Neuronal stem cell (in vitro differentiated cells): ENCODE measurements around the gene MTMR3.
A peak's percentile ranks its signal among the peaks of the same experiment; 100 is the strongest.

Experiments
- DNase-seq: peaks from one replicate; pipeline ENCODE4 v3.0.0-alpha.2; 2013; ENCODE audit warnings: low spot score
- H2AFZ ChIP-seq: one replicate; pipeline ENCODE4 v1.6.1; 2013; ENCODE audit warnings: mild to moderate bottlenecking, low read length, inconsistent platforms
- H2AK5ac ChIP-seq: 2 replicates; pipeline ENCODE4 v1.6.1; 2013; ENCODE audit warnings: low read depth, mild to moderate bottlenecking, inconsistent platforms, low read length, moderate library complexity, mixed read lengths
- H2BK120ac ChIP-seq: 2 replicates; pipeline ENCODE4 v1.6.1; 2013; ENCODE audit warnings: low read depth, mild to moderate bottlenecking, inconsistent platforms, low read length, moderate library complexity, mixed read lengths
- H2BK12ac ChIP-seq: one replicate; pipeline ENCODE4 v1.6.1; 2013; ENCODE audit warnings: low read length, inconsistent platforms
- H2BK15ac ChIP-seq: 2 replicates; pipeline ENCODE4 v1.6.1; 2013; ENCODE audit warnings: mild to moderate bottlenecking, low read length, inconsistent platforms, mixed read lengths
- H2BK5ac ChIP-seq: one replicate; pipeline ENCODE4 v1.6.1; 2013; ENCODE audit warnings: inconsistent platforms, mild to moderate bottlenecking, low read length, moderate library complexity
- H3K14ac ChIP-seq: one replicate; pipeline ENCODE4 v1.6.1; 2013; ENCODE audit warnings: low read length, inconsistent platforms
- H3K18ac ChIP-seq: 2 replicates; pipeline ENCODE4 v1.6.1; 2013; ENCODE audit warnings: low read length, inconsistent platforms
- H3K23ac ChIP-seq: 2 replicates; pipeline ENCODE4 v1.6.1; 2013; ENCODE audit warnings: low read depth, mild to moderate bottlenecking, mixed read lengths, low read length, inconsistent platforms; ENCODE audit not compliant: poor library complexity
- H3K27ac ChIP-seq: replicated peaks from 3 replicates; pipeline ENCODE4 v1.5.1; 2013; ENCODE audit warnings: low read length, inconsistent platforms
- H3K27me3 ChIP-seq, 3 experiments: 2 replicates each; pipeline ENCODE4 v1.6.1; 2013; ENCODE audit warnings: low read length in 3 of 3, mild to moderate bottlenecking in 2 of 3, inconsistent platforms in 1 of 3, low read depth in 1 of 3, mixed read lengths in 1 of 3, moderate library complexity in 1 of 3; ENCODE audit not compliant: control insufficient read depth in 3 of 3, insufficient read depth in 3 of 3
- H3K36me3 ChIP-seq, 2 donors: replicated peaks in 1 of 2; 2 replicates each; pipeline ENCODE4 v1.6.1; 2013; ENCODE audit warnings: low read length in 2 of 2; ENCODE audit not compliant: control insufficient read depth in 2 of 2, insufficient read depth in 2 of 2
- H3K4ac ChIP-seq: 2 replicates; pipeline ENCODE4 v1.6.1; 2013; ENCODE audit warnings: inconsistent platforms, mild to moderate bottlenecking, low read length, moderate library complexity
- H3K4me1 ChIP-seq, 2 donors: 1 replicate in 1 of 2; 2 replicates in 1 of 2; pipeline ENCODE4 v1.6.1; 2013; ENCODE audit warnings: low read length in 2 of 2, low read depth in 1 of 2; ENCODE audit not compliant: control insufficient read depth in 2 of 2, insufficient read depth in 1 of 2
- H3K4me2 ChIP-seq: one replicate; pipeline ENCODE4 v1.6.1; 2013; ENCODE audit warnings: mild to moderate bottlenecking, low read length, inconsistent platforms; ENCODE audit not compliant: insufficient read depth, poor library complexity, severe bottlenecking
- H3K4me3 ChIP-seq, 2 donors: 2 replicates each; pipeline ENCODE4 v1.5.1; 2013; ENCODE audit warnings: low read length in 2 of 2, mild to moderate bottlenecking in 2 of 2, inconsistent platforms in 1 of 2, moderate library complexity in 1 of 2
- H3K79me1 ChIP-seq: one replicate; pipeline ENCODE4 v1.6.1; 2013; ENCODE audit warnings: low read depth, mild to moderate bottlenecking, inconsistent platforms, low read length, moderate library complexity
- H3K9ac ChIP-seq: one replicate; pipeline ENCODE4 v1.6.1; 2013; ENCODE audit warnings: mild to moderate bottlenecking, low read depth, low read length, inconsistent platforms; ENCODE audit not compliant: poor library complexity
- H3K9me3 ChIP-seq, 2 donors: replicated peaks in 1 of 2; 2 replicates each; pipeline versions ENCODE3 to v1.6.1; 2013; ENCODE audit warnings: low read length in 2 of 2, mild to moderate bottlenecking in 2 of 2, inconsistent platforms in 1 of 2, low read depth in 1 of 2, mixed read lengths in 1 of 2, moderate library complexity in 1 of 2; ENCODE audit not compliant: control insufficient read depth in 2 of 2, insufficient read depth in 1 of 2
- H4K8ac ChIP-seq: one replicate; pipeline ENCODE4 v1.6.1; 2013; ENCODE audit warnings: low read depth, mild to moderate bottlenecking, inconsistent platforms, low read length, moderate library complexity
- H4K91ac ChIP-seq: one replicate; pipeline ENCODE4 v1.6.1; 2013; ENCODE audit warnings: low read length, low read depth, mild to moderate bottlenecking, inconsistent platforms; ENCODE audit not compliant: poor library complexity
- WGBS, 2 donors: extraction: QIAGEN DNeasy Blood & Tissue Kit; methylation state at CpG; one replicate each; pipeline ENCODE4 v1.1.7; 2013; ENCODE audit warnings: missing lambda C conversion rate in 2 of 2, mixed read lengths in 1 of 2; ENCODE audit not compliant: insufficient read length in 2 of 2, insufficient replicate concordance in 1 of 2; ENCODE audit errors: extremely low coverage in 2 of 2; 5-methylcytosine and 5-hydroxymethylcytosine counted together

The MTMR3 gene

GRCh38 chr22:30045901-30046715 is 163.1 kb downstream of the MTMR3 start:
- Histone ChIP-seq H3K9me3 (peaks cover 2 to 5% of the 10 kb centered on the region in 2 donors), H3K23ac (no peak overlapping the region), H3K36me3 (no peaks in the 10 kb centered on the region), H3K4me3 (no peak overlapping the region), H4K91ac (no peak overlapping the region), H3K4ac (no peak overlapping the region), H2AK5ac (no peak overlapping the region), H2BK15ac (no peak overlapping the region), H2AFZ (no peak overlapping the region), H3K4me2 (no peak overlapping the region), H3K14ac (no peak overlapping the region), H3K4me1 (peaks cover 0 to 23% of the 10 kb centered on the region in 2 donors), H4K8ac (no peak overlapping the region), H3K79me1 (no peaks in the 10 kb centered on the region), H2BK12ac (no peak overlapping the region), H3K9ac (no peak overlapping the region), H3K27ac (no peak overlapping the region), H3K27me3 (no peaks in the 10 kb centered on the region), H2BK5ac (no peak overlapping the region), H3K18ac (peak overlapping the region; percentile 55), H2BK120ac (no peak overlapping the region)
- no CpG with 5 or more reads among the region's 21 CpGs for WGBS, 2 donors
- no peak for DNase-seq

- H4K91ac ChIP-seq, result no peak overlapping the region
- no peak overlapping the region for H3K9ac ChIP-seq
- no peaks in the 10 kb centered on the region for H3K79me1 ChIP-seq
- H3K4me1 ChIP-seq, result peaks cover 0 to 23% of the 10 kb centered on the region in 2 donors
- no peak overlapping the region for H2AFZ ChIP-seq
- WGBS, 2 donors, result no CpG with 5 or more reads among the region's 15 CpGs
- no peak overlapping the region for H4K8ac ChIP-seq
- H2AK5ac ChIP-seq, result no peak overlapping the region
- no peaks in the 10 kb centered on the region for H3K36me3 ChIP-seq
- H3K4me2 ChIP-seq, result no peak overlapping the region
- no peak overlapping the region for H3K18ac ChIP-seq
- no peak for DNase-seq
- H2BK15ac ChIP-seq, result no peak overlapping the region
- H3K4me3 ChIP-seq, result no peak overlapping the region
- no peak overlapping the region for H3K27ac ChIP-seq
- H3K4ac ChIP-seq, result no peak overlapping the region
- H3K27me3 ChIP-seq, result no peaks in the 10 kb centered on the region
- H2BK120ac ChIP-seq, result no peak overlapping the region
- no peak overlapping the region for H3K14ac ChIP-seq
- H2BK12ac ChIP-seq, result no peak overlapping the region
- peaks cover 2 to 5% of the 10 kb centered on the region in 2 donors for H3K9me3 ChIP-seq
- H2BK5ac ChIP-seq, result no peak overlapping the region
- H3K23ac ChIP-seq, result no peak overlapping the region
These were observed 163.9 kb downstream of the MTMR3 start for GRCh38 chr22:30046716-30047363.

GRCh38 chr22:30047364-30047738 is 164.4 kb downstream of the MTMR3 start:
- DNase-seq, result no peak
- Histone ChIP-seq H3K79me1 (no peaks in the 10 kb centered on the region), H3K9ac (no peak overlapping the region), H3K14ac (no peak overlapping the region), H3K4me3 (no peak overlapping the region), H2BK120ac (no peak overlapping the region), H4K91ac (no peak overlapping the region), H3K4me2 (no peak overlapping the region), H3K23ac (no peak overlapping the region), H4K8ac (no peak overlapping the region), H3K9me3 (peaks cover 2 to 5% of the 10 kb centered on the region in 2 donors), H2BK5ac (no peak overlapping the region), H3K18ac (no peak overlapping the region), H3K4ac (no peak overlapping the region), H2BK15ac (no peak overlapping the region), H3K27me3 (no peaks in the 10 kb centered on the region), H2AK5ac (no peak overlapping the region), H2BK12ac (no peak overlapping the region), H3K27ac (no peak overlapping the region), H2AFZ (no peak overlapping the region), H3K36me3 (no peaks in the 10 kb centered on the region), H3K4me1 (peaks cover 0 to 23% of the 10 kb centered on the region in 2 donors)
- WGBS, 2 donors, result no CpG with 5 or more reads among the region's 3 CpGs

- Histone ChIP-seq H2BK12ac (no peak overlapping the region), H3K27me3 (no peaks in the 10 kb centered on the region), H2AK5ac (no peak overlapping the region), H3K23ac (no peak overlapping the region), H3K9me3 (peaks cover 2 to 5% of the 10 kb centered on the region in 2 donors), H3K36me3 (no peaks in the 10 kb centered on the region), H3K4me2 (no peak overlapping the region), H3K4me1 (peaks cover 0 to 16% of the 10 kb centered on the region in 2 donors), H3K27ac (no peak overlapping the region), H3K9ac (no peak overlapping the region), H2BK15ac (no peak overlapping the region), H3K18ac (no peak overlapping the region), H2BK5ac (no peak overlapping the region), H2BK120ac (no peak overlapping the region), H3K14ac (no peak overlapping the region), H3K4me3 (no peak overlapping the region), H3K4ac (no peak overlapping the region), H4K8ac (no peak overlapping the region), H3K79me1 (no peaks in the 10 kb centered on the region), H2AFZ (no peak overlapping the region), H4K91ac (no peak overlapping the region)
- WGBS, 2 donors, result no CpG with 5 or more reads among the region's 2 CpGs
- no peak for DNase-seq
These were observed 165.7 kb downstream of the MTMR3 start for GRCh38 chr22:30048681-30049080.
